NB4 (cell line): ENCODE data around the gene ANKS4B.

Experiments used
- DNase-seq: peaks from one replicate; pipeline ENCODE4 v3.0.0; 2010; ENCODE audit warnings: low read depth
- H3K4me3 ChIP-seq: one replicate; pipeline ENCODE4 v1.5.1; 2011; ENCODE audit warnings: mild to moderate bottlenecking, low read depth, low read length, moderate library complexity
- MYC ChIP-seq: IDR thresholded peaks from 2 replicates; pipeline ENCODE4 v1.6.1; 2011; ENCODE audit warnings: low read depth, low read length
- POLR2A ChIP-seq: IDR thresholded peaks from 2 replicates; pipeline ENCODE4 v1.6.1; 2011; ENCODE audit warnings: mild to moderate bottlenecking; ENCODE audit not compliant: insufficient read length; ENCODE audit errors: extremely low read depth
- TF ChIP-seq, protein P1 (sequence below): IDR thresholded peaks from one replicate; pipeline ENCODE4 v1.5.1; 2012; ENCODE audit warnings: low read depth, low read length
- TF ChIP-seq, protein P2 (sequence below): IDR thresholded peaks from 2 replicates; pipeline ENCODE4 v1.6.1; 2011; ENCODE audit warnings: low read depth, low read length

ANKS4B gene

DNA sequence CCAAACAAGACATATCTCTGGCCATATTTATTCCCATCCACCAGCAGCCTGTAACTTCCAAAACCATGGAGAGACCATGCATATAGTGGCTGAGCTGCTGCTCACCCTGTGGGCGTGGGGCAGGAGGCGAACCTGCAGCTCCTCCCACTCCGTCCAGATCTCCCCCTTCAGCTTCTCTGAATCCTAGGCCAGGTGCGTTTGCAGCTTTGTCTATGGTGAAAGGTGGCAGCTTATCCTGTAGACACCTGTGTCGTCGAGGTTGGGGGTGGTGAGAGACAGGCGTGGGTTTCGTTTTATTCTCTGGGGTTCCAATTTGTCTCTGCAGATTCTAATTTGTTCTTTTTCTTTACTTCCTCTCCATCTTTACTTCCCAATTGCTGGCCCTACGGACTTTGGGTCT lies 9.7 kb upstream of the ANKS4B start:
- no peak for TF ChIP-seq POLR2A
- TF ChIP-seq MYC: no peak
- TF ChIP-seq, protein P1, sequence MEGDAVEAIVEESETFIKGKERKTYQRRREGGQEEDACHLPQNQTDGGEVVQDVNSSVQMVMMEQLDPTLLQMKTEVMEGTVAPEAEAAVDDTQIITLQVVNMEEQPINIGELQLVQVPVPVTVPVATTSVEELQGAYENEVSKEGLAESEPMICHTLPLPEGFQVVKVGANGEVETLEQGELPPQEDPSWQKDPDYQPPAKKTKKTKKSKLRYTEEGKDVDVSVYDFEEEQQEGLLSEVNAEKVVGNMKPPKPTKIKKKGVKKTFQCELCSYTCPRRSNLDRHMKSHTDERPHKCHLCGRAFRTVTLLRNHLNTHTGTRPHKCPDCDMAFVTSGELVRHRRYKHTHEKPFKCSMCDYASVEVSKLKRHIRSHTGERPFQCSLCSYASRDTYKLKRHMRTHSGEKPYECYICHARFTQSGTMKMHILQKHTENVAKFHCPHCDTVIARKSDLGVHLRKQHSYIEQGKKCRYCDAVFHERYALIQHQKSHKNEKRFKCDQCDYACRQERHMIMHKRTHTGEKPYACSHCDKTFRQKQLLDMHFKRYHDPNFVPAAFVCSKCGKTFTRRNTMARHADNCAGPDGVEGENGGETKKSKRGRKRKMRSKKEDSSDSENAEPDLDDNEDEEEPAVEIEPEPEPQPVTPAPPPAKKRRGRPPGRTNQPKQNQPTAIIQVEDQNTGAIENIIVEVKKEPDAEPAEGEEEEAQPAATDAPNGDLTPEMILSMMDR: no peak
- TF ChIP-seq, protein P2, sequence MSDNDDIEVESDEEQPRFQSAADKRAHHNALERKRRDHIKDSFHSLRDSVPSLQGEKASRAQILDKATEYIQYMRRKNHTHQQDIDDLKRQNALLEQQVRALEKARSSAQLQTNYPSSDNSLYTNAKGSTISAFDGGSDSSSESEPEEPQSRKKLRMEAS: no peak
- no peak overlapping the region for H3K4me3 ChIP-seq
- DNase-seq: no peak

DNA sequence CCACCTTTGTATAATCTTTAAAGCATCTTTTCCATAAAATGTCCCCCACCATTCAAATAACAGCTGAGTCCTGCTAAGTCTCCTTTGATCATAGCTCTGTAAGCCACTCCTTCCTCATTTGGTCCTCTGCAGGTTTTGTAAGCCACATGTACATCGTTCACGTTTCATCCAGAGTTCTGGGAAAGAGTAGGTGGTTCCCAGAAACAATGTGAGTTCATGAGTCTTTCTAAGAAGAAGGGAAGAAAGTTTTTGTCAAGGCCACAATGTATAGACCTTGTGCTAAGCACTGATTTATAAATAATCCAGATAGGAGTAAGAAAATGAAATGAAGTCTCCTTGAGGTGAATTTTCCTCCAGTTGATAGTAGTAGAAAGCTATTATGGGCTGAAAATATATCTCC lies 8.7 kb upstream of the ANKS4B start:
- DNase-seq: no peak
- TF ChIP-seq MYC (no peak), POLR2A (no peak)
- TF ChIP-seq, protein P2: no peak
- TF ChIP-seq, protein P1: no peak
- H3K4me3 ChIP-seq: no peak overlapping the region

DNA sequence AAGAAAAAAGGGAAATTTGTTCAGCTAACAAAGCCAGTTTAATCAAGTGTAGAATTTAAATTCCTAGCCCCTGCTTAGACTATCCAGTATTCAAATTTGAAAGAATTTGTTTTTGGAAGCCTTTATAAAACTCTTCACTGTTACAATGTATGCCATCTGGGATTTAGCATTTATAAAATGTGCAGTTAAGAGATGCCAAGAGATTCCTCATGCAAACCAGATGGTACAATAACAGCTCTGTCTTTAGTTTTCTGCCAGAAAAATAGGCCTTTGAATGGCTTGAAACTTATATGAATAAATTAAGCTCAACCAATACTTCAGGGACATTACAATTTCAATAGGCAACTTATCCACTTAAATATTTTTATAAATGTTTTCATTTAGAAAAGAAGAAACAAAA lies 6.8 kb upstream of the ANKS4B start:
- TF ChIP-seq, protein P1: no peak
- no peak for TF ChIP-seq POLR2A
- TF ChIP-seq MYC: no peak
- TF ChIP-seq, protein P2: no peak
- no peak for DNase-seq

DNA sequence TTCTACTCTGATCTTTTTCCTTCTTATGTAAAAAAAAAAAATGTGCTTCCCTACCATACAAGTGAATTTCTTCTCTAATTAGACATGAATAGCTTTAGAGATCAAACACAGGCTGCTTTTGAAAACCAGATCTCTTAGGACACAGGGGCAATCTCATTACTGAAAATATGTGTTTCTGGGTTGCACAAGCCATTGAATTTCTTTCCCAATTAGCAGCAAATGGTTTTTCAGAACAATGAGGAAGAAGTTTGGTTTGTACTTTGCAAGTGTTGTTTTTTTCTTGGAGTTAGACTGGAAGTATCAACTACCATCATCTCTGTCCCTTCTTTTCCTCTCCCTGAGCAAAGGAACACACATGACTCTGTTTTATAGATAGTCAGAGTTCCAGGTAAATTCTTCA lies 5.6 kb upstream of the ANKS4B start:
- no peak overlapping the region for H3K4me3 ChIP-seq
- TF ChIP-seq POLR2A: no peak
- TF ChIP-seq, protein P2: no peak
- no peak for TF ChIP-seq MYC
- TF ChIP-seq, protein P1: no peak
- DNase-seq: peak; percentile 2

More for the DNA sequence above, 6.8 kb upstream of the ANKS4B start:
- H3K4me3 ChIP-seq: no peak overlapping the region

DNA sequence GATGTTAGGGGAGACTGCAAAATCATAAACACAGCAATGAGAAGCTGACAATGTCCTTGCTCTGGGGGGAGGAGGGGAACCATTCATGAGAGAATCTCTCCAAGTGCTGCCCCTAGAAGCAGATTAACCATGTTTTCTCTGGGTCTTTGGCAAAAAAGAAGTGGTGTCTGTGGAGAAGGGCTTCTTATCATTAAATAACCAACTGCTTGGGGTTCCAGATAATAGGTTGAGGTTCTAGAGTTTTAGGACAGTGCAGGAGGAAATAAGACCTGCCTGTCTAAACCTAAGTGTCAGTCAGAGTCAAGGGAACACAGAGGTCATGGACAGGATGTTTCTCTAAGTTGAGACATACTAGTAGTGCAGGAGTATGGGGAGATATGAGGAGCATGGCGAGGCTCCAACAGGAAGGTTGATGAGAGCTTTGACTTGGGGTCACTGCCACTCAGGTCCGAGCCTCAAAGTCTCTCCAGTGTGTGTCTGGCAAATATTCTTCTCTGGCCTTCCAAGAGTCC lies 5.1 kb upstream of the ANKS4B start:
- H3K4me3 ChIP-seq: no peak overlapping the region
- no peak for DNase-seq
- TF ChIP-seq, protein P1: no peak

DNA sequence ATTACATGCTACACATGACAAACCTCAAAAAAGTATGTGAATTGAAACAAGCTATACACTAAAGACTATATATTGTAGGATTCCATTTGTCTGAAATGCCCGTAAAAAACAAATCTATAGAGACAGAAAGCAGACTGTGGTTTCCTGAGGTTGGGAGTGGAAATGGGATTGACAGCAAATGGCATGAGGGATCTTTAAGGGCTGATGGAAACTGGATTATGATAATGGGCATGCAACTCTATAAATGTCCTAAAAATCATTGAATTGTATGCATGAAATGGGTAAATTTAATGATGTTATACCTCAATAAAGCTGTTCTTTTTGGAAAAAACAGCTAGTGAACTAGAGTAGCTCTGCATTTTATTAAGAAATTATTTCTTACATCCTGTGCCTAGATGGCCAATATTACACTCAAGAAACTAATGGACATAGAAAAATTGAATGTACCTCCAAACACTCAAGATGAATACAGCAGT lies 416 bp upstream of the ANKS4B start:
- DNase-seq: no peak
- no peak overlapping the region for H3K4me3 ChIP-seq
- no peak for TF ChIP-seq POLR2A
- TF ChIP-seq, protein P1: no peak
- TF ChIP-seq, protein P2: no peak
- TF ChIP-seq MYC: no peak
